Measurements from ENCODE around the gene FAM162A.

- TF ChIP-seq EP300 (IDR thresholded peaks at IDR 0.05), result no peak
- no peak for TF ChIP-seq POLR2A (IDR thresholded peaks at IDR 0.05)
Observed at GRCh38 chr3:122406198-122406597, 22.2 kb downstream of the FAM162A start.

Data from gastroesophageal sphincter (tissue), 2 donors.